ENCODE measurements around the gene PLCB4.

- TF ChIP-seq POLR2A (IDR thresholded peaks at IDR 0.05) (no peak), CTCF (IDR thresholded peaks at IDR 0.05) (no peak)
These were observed 35.1 kb downstream of the PLCB4 start for GRCh38 chr20:9103955-9104354.

Measured in adrenal gland (tissue), 5 donors.